Brain microvascular endothelial cell (primary cell): ENCODE measurements around the gene PSMD12.

Experiments
- DNase-seq: peaks from one replicate; pipeline ENCODE4 v3.0.0-alpha.2; 2020
- H3K27ac ChIP-seq: fragments of 250-450 bp; sonication (Bioruptor Pico); 2 replicates; pipeline ENCODE4 v1.5.1; 2020; ENCODE audit warnings: mild to moderate bottlenecking, moderate library complexity
- H3K27me3 ChIP-seq: fragments of 250-450 bp; sonication (Bioruptor Pico); replicated peaks from 2 replicates; pipeline ENCODE4 v1.5.1; 2020; ENCODE audit warnings: mild to moderate bottlenecking
- H3K36me3 ChIP-seq: fragments of 250-450 bp; sonication (Bioruptor Pico); replicated peaks from 2 replicates; pipeline ENCODE4 v1.5.1; 2020; ENCODE audit warnings: mild to moderate bottlenecking
- H3K4me3 ChIP-seq: 2 replicates; pipeline ENCODE4 v1.5.1; 2011; ENCODE audit warnings: low read depth, mild to moderate bottlenecking, control low read depth, low read length, moderate library complexity
- in situ Hi-C: cut with HindIII; loops from 2 replicates; pipeline ENCODE4 v1.10.0; 2017; ENCODE audit warnings: low sequenced_read_pairs, low pct_ligation_motif_present
- TF ChIP-seq, protein P1 (sequence below): IDR thresholded peaks from 2 replicates; pipeline ENCODE4 v1.5.1; 2011; ENCODE audit warnings: low read depth, mild to moderate bottlenecking, moderate library complexity, low read length, control low read depth, inconsistent platforms; ENCODE audit errors: missing control alignments

Gene PSMD12

DNA sequence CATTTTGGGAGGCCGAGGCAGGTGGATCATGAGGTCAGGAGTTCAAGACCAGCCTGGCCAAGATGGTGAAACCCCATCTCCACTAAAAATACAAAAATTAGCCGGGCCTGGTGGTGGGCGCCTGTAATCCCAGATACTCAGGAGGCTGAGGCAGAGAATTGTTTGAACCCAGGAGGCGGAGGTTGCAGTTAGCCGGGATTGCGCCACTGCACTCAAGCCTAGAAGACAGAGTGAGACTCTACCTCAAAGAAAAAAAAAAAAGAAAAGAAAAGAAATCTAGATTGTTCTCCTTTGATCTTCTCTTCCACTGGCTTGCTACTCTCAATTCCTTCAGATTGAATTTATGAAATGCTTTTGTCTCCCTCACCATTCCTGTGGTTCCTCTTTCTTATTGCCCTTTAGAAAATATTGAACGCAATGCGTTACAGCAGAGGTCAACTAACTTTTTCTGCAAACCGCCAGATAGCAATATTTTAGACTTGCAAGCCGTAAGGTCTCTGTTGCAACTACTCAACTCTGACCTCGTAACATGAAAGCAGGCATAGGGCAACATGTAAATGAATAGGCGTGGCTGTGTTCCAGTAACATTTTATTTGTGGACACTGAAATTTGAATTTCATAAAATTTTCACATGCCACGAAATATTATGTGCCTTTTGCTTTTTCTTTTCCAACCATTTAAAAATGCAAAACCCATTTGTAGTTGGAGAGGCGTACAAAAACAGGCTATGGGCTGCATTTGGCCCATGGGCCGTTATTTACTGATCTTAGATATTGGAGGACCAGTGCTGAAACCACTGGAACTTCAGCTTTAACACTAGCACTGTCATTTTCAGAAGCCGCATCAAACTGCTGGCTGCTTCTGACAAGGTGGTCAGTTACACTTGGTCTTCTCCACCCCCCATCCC is 35.5 kb upstream of the PSMD12 start:
- in situ Hi-C loops = no loop called here
- TF ChIP-seq, protein P1, sequence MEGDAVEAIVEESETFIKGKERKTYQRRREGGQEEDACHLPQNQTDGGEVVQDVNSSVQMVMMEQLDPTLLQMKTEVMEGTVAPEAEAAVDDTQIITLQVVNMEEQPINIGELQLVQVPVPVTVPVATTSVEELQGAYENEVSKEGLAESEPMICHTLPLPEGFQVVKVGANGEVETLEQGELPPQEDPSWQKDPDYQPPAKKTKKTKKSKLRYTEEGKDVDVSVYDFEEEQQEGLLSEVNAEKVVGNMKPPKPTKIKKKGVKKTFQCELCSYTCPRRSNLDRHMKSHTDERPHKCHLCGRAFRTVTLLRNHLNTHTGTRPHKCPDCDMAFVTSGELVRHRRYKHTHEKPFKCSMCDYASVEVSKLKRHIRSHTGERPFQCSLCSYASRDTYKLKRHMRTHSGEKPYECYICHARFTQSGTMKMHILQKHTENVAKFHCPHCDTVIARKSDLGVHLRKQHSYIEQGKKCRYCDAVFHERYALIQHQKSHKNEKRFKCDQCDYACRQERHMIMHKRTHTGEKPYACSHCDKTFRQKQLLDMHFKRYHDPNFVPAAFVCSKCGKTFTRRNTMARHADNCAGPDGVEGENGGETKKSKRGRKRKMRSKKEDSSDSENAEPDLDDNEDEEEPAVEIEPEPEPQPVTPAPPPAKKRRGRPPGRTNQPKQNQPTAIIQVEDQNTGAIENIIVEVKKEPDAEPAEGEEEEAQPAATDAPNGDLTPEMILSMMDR = no peak
- no peak overlapping the region for H3K4me3 ChIP-seq
- no peaks in the 10 kb centered on the region for H3K27me3 ChIP-seq
- no peak overlapping the region for H3K27ac ChIP-seq
- DNase-seq = no peak
- no peaks in the 10 kb centered on the region for H3K36me3 ChIP-seq

DNA sequence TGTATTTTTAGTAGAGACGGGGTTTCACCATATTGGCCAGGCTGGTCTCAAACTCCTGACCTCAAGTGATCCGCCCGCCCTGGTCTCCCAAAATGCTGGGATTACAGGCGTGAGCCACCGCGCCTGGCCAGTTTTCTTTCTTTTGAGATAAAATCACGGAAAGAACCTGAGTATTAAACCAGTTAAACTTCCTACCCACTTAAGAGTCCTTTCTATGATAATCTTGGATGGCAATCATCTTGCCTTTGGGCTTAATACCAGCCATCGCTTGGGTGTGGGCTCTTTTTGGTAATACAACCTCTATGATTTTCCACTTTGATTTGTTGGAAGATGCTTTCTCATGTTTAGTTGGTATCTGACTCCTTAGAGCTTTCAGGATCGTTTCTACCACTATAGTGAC is 34.7 kb upstream of the PSMD12 start:
- Histone ChIP-seq H3K36me3 (no peaks in the 10 kb centered on the region), H3K4me3 (no peak overlapping the region), H3K27me3 (no peaks in the 10 kb centered on the region), H3K27ac (no peak overlapping the region)
- in situ Hi-C loops = no loop called here
- TF ChIP-seq, protein P1 = no peak
- DNase-seq = no peak

DNA sequence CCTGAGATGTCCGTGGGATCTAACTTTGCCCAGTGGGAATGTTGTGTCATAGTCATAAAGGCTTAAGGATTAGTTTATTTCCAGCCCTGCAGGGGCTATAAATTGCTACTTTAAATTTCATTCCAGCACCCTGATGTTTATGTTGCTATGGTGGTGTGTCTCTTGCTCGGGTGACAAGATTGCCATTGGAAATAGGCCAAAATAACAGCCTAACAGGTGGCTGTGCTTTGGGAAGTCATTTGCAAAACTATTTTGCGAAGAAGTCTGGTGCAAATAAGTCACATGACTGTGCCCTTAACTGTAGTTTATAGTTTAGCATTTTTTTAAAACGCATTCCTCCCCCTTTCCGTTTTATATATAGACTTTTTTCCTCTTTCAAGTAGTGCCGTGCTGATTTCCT is 33.8 kb upstream of the PSMD12 start:
- in situ Hi-C loops = no loop called here
- DNase-seq = no peak
- no peak overlapping the region for H3K4me3 ChIP-seq
- no peak overlapping the region for H3K27ac ChIP-seq
- H3K27me3 ChIP-seq = no peaks in the 10 kb centered on the region
- H3K36me3 ChIP-seq = no peaks in the 10 kb centered on the region
- TF ChIP-seq, protein P1 = no peak

DNA sequence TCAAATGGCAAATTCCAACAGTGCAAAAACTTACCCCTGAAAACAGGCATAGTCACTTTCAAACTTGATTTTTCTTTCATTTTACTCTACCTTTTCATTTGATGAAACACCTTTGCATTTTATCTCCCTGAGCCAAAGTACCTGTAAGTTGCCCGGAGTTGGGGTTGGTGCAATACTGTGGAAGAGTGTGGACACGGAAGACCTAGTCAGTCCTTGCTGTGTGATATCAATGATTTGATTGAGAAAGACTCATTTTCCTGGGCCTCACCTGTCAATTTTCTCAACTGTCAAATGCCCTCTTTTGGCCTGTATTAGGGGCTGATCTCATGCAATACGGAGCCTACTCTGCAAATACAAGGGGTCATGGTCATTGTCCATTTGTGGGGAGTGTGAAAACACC is 33.3 kb upstream of the PSMD12 start:
- DNase-seq = no peak
- H3K4me3 ChIP-seq = no peak overlapping the region
- H3K27me3 ChIP-seq = no peaks in the 10 kb centered on the region
- no peak overlapping the region for H3K27ac ChIP-seq
- TF ChIP-seq, protein P1 = no peak
- no peaks in the 10 kb centered on the region for H3K36me3 ChIP-seq
- in situ Hi-C loops = no loop called here

DNA sequence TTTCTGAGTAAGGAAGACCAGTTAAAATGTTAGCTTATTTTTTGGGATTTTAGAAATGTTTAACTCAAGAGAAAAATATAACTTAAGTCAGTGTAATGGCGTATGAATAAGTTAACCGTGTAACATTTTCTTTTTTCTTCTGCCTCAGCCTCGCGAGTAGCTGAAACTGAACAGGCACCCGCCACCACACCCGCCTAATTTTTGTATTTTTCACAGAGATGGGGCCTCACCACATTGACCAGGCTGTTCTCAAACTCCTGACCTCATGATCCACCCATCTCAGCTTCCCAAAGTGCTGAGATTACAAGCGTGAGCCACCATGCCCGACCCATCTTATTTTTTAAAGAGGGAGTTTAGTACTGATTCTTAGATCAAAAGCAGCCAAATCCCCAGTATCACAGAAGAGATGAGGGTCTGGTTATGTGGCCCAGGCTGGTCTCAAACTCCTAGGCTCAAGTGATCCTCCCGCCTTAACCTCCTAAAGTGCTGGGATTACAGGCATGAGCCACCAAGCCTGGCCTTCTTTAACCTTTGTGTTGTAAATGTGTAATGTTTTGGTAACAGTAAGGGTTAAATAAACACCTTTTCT is 27.5 kb upstream of the PSMD12 start:
- H3K27ac ChIP-seq = no peak overlapping the region
- no peaks in the 10 kb centered on the region for H3K27me3 ChIP-seq
- no peak overlapping the region for H3K4me3 ChIP-seq
- in situ Hi-C loops = no loop called here
- no peak for DNase-seq
- H3K36me3 ChIP-seq = no peaks in the 10 kb centered on the region
- TF ChIP-seq, protein P1 = no peak
